ENCODE measurements around the gene EOLA1.
"Not testable (repeated sequence)": the region's sequence is repeated elsewhere in the genome, so short reads cannot be mapped to it uniquely, and the experiment has no call there.

EOLA1 gene

GRCh38 chrX:149515954-149516602 is 24.7 kb upstream of the EOLA1 start:
- no peak for FAIRE-seq

- FAIRE-seq, result no peak
These were observed 24.2 kb upstream of the EOLA1 start for GRCh38 chrX:149516604-149517003.

GRCh38 chrX:149517308-149517707 is 23.5 kb upstream of the EOLA1 start:
- FAIRE-seq, result no peak

- FAIRE-seq, result no peak
These were observed 22.6 kb upstream of the EOLA1 start for GRCh38 chrX:149518236-149518635.

GRCh38 chrX:149520636-149521277 is 20.1 kb upstream of the EOLA1 start:
- FAIRE-seq, result not testable (repeated sequence)

- no peak for FAIRE-seq
These were observed 19.4 kb upstream of the EOLA1 start for GRCh38 chrX:149521438-149521837.

- no peak for FAIRE-seq
These were observed 17.9 kb upstream of the EOLA1 start for GRCh38 chrX:149522916-149523315.

GRCh38 chrX:149525389-149525788 is 15.4 kb upstream of the EOLA1 start:
- not testable (repeated sequence) for FAIRE-seq

GRCh38 chrX:149525903-149526302 is 14.9 kb upstream of the EOLA1 start:
- FAIRE-seq, result not testable (repeated sequence)

- FAIRE-seq, result not testable (repeated sequence)
These were observed 14.3 kb upstream of the EOLA1 start for GRCh38 chrX:149526318-149527033.

GRCh38 chrX:149527705-149528104 is 13.1 kb upstream of the EOLA1 start:
- FAIRE-seq, result no peak

GRCh38 chrX:149528381-149528780 is 12.4 kb upstream of the EOLA1 start:
- no peak for FAIRE-seq

GRCh38 chrX:149531599-149531998 is 9.2 kb upstream of the EOLA1 start:
- no peak for FAIRE-seq

- not testable (repeated sequence) for FAIRE-seq
These were observed 7.9 kb upstream of the EOLA1 start for GRCh38 chrX:149532868-149533267.

GRCh38 chrX:149533999-149534398 is 6.8 kb upstream of the EOLA1 start:
- not testable (repeated sequence) for FAIRE-seq

- FAIRE-seq, result not testable (repeated sequence)
These were observed 5.7 kb upstream of the EOLA1 start for GRCh38 chrX:149534926-149535602.

- not testable (repeated sequence) for FAIRE-seq
These were observed 3.3 kb upstream of the EOLA1 start for GRCh38 chrX:149537474-149537873.

GRCh38 chrX:149539283-149540130 is 1.3 kb upstream of the EOLA1 start:
- FAIRE-seq, result no peak

- FAIRE-seq, result no peak
These were observed 636 bp upstream of the EOLA1 start for GRCh38 chrX:149540131-149540620.

GRCh38 chrX:149541521-149542047 is 772 bp downstream of the EOLA1 start:
- FAIRE-seq, result no peak

GRCh38 chrX:149545545-149546543 is 5.0 kb downstream of the EOLA1 start:
- not testable (repeated sequence) for FAIRE-seq
